IMR-90 (cell line): ENCODE results near the gene GRIN2A. TPM values are rescaled to one million over a fixed set of nuclear protein-coding genes. Genes with fewer than 3 reads are reported as not detected.

Experiments
- ATAC-seq: fragments of 200-7000 bp; cut with Tn5 transposase; 2 replicates; pipeline ENCODE4 v1.9.1; 2020; ENCODE audit warnings: low read depth, mild to moderate bottlenecking, moderate library complexity
- BruUV-seq: library from RNA; stranded (reverse); fragments of 400-500 nt; replicated peaks from 2 replicates; lab custom pipeline; 2021; lab: Mats Ljungman, UMichigan
- CTCF ChIA-PET: fragments of 300-600 bp; formaldehyde crosslinking; extraction: SDS; loops from one replicate; lab custom pipeline; 2021; ENCODE audit warnings: antibody characterized with exemption; lab: Yijun Ruan, JAX
- POLR2A ChIA-PET: fragments of 300-600 bp; sonication (Branson Sonifier 250); formaldehyde crosslinking; loops from one replicate; lab custom pipeline; 2022; ENCODE audit warnings: antibody characterized with exemption; ENCODE audit not compliant: unreplicated experiment; lab: Charles Lee
- DNase-seq: peaks from one replicate; pipeline ENCODE4 v3.0.0; 2013
- H2AFZ ChIP-seq: replicated peaks from 2 replicates; pipeline ENCODE3; 2013; ENCODE audit warnings: low read length, mild to moderate bottlenecking; ENCODE audit not compliant: poor library complexity
- H2AK5ac ChIP-seq: 2 replicates; pipeline ENCODE4 v1.6.1; 2013; ENCODE audit warnings: low read depth, low read length, inconsistent platforms
- H2AK9ac ChIP-seq: replicated peaks from 2 replicates; pipeline ENCODE3; 2013; ENCODE audit warnings: mild to moderate bottlenecking, low read depth, low read length, moderate library complexity; ENCODE audit not compliant: poor library complexity
- H2BK120ac ChIP-seq: 2 replicates; pipeline ENCODE4 v1.6.1; 2013; ENCODE audit warnings: low read depth, low read length, inconsistent platforms
- H2BK15ac ChIP-seq: 3 replicates; pipeline ENCODE4 v1.6.1; 2013; ENCODE audit warnings: low read depth, low read length, inconsistent platforms
- H2BK20ac ChIP-seq: 2 replicates; pipeline ENCODE4 v1.6.1; 2013; ENCODE audit warnings: low read depth, mild to moderate bottlenecking, inconsistent platforms, low read length, moderate library complexity
- H2BK5ac ChIP-seq: 2 replicates; pipeline ENCODE4 v1.6.1; 2013; ENCODE audit warnings: mild to moderate bottlenecking, low read depth, low read length, inconsistent platforms; ENCODE audit not compliant: poor library complexity, severe bottlenecking
- H3K14ac ChIP-seq: replicated peaks from 2 replicates; pipeline ENCODE4 v1.6.1; 2013; ENCODE audit warnings: low read depth, low read length, inconsistent platforms
- H3K18ac ChIP-seq: 2 replicates; pipeline ENCODE4 v1.6.1; 2013; ENCODE audit warnings: low read depth, low read length, control low read depth
- H3K23ac ChIP-seq: 2 replicates; pipeline ENCODE4 v1.6.1; 2013; ENCODE audit warnings: low read depth, low read length, inconsistent platforms
- H3K27ac ChIP-seq: 2 replicates; pipeline ENCODE4 v1.5.1; 2013; ENCODE audit warnings: mild to moderate bottlenecking, control low read depth, low read length; ENCODE audit not compliant: insufficient read depth
- H3K27me3 ChIP-seq: 2 replicates; pipeline ENCODE4 v1.6.1; 2013; ENCODE audit warnings: low read length; ENCODE audit not compliant: control insufficient read depth, insufficient read depth
- H3K36me3 ChIP-seq: 2 replicates; pipeline ENCODE4 v1.6.1; 2013; ENCODE audit warnings: low read length, mixed read lengths; ENCODE audit not compliant: control insufficient read depth, insufficient read depth
- H3K4ac ChIP-seq: 2 replicates; pipeline ENCODE4 v1.6.1; 2013; ENCODE audit warnings: low read depth, low read length, inconsistent platforms
- H3K4me1 ChIP-seq: 2 replicates; pipeline ENCODE4 v1.6.1; 2013; ENCODE audit warnings: low read length, mixed read lengths; ENCODE audit not compliant: control insufficient read depth, insufficient read depth
- H3K4me2 ChIP-seq: 2 replicates; pipeline ENCODE4 v1.6.1; 2013; ENCODE audit warnings: low read depth, mild to moderate bottlenecking, control low read depth, low read length, moderate library complexity
- H3K4me3 ChIP-seq: 2 replicates; pipeline ENCODE4 v1.5.1; 2013; ENCODE audit warnings: low read depth, mild to moderate bottlenecking, control low read depth, low read length, moderate library complexity; ENCODE audit not compliant: insufficient read depth
- H3K56ac ChIP-seq: 2 replicates; pipeline ENCODE4 v1.6.1; 2013; ENCODE audit warnings: low read length, inconsistent platforms; ENCODE audit not compliant: insufficient read depth; ENCODE audit errors: extremely low read depth
- H3K79me1 ChIP-seq, 2 experiments: 2 replicates each; pipeline ENCODE4 v1.6.1; 2013; ENCODE audit warnings: low read length in 2 of 2, inconsistent platforms in 1 of 2, low read depth in 1 of 2
- H3K9ac ChIP-seq: 2 replicates; pipeline ENCODE4 v1.6.1; 2013; ENCODE audit warnings: low read depth, low read length, control low read depth
- H3K9me1 ChIP-seq: 2 replicates; pipeline ENCODE4 v1.6.1; 2013; ENCODE audit warnings: low read length, inconsistent platforms; ENCODE audit not compliant: insufficient read depth
- H3K9me3 ChIP-seq: 2 replicates; pipeline ENCODE4 v1.6.1; 2013; ENCODE audit warnings: low read length; ENCODE audit not compliant: control insufficient read depth, insufficient read depth
- H4K20me1 ChIP-seq: 2 replicates; pipeline ENCODE4 v1.6.1; 2013; ENCODE audit warnings: low read length, inconsistent platforms; ENCODE audit not compliant: insufficient read depth
- H4K5ac ChIP-seq: 2 replicates; pipeline ENCODE4 v1.6.1; 2013; ENCODE audit warnings: mild to moderate bottlenecking, low read depth, low read length, control low read depth
- H4K8ac ChIP-seq, 2 experiments: 2 replicates each; pipeline ENCODE4 v1.6.1; 2013; ENCODE audit warnings: low read depth in 2 of 2, low read length in 2 of 2, control low read depth in 1 of 2, inconsistent platforms in 1 of 2
- H4K91ac ChIP-seq: 2 replicates; pipeline ENCODE4 v1.6.1; 2013; ENCODE audit warnings: low read depth, low read length, inconsistent platforms; ENCODE audit not compliant: insufficient read depth
- BHLHE40 ChIP-seq: fragments of 150-350 bp; IDR thresholded peaks from 2 replicates; pipeline ENCODE4 v1.6.1; 2016; ENCODE audit warnings: mild to moderate bottlenecking, low read depth, low read length
- CEBPB ChIP-seq: IDR thresholded peaks from 2 replicates; pipeline ENCODE4 v1.6.1; 2012; ENCODE audit warnings: low read depth, low read length, improper control_type of control experiment
- CHD1 ChIP-seq: IDR thresholded peaks from 2 replicates; pipeline ENCODE4 v1.6.1; 2012; ENCODE audit warnings: low read depth, low read length, improper control_type of control experiment
- CTCF ChIP-seq: conservative IDR thresholded peaks from 2 replicates; pipeline ENCODE4 v1.5.1; 2012; ENCODE audit warnings: mild to moderate bottlenecking, low read depth, low read length, improper control_type of control experiment
- ELK1 ChIP-seq: fragments of 150-350 bp; IDR thresholded peaks from 2 replicates; pipeline ENCODE4 v1.6.1; 2016; ENCODE audit warnings: low read depth, mild to moderate bottlenecking, low read length, moderate library complexity, borderline replicate concordance
- FOS ChIP-seq: fragments of 150-350 bp; IDR thresholded peaks from 2 replicates; pipeline ENCODE4 v1.6.1; 2016; ENCODE audit warnings: low read depth, low read length
- MAFK ChIP-seq: IDR thresholded peaks from 2 replicates; pipeline ENCODE4 v1.6.1; 2012; ENCODE audit warnings: low read depth, low read length, improper control_type of control experiment
- MAZ ChIP-seq: IDR thresholded peaks from 2 replicates; pipeline ENCODE4 v1.6.1; 2012; ENCODE audit warnings: low read depth, mild to moderate bottlenecking, low read length, improper control_type of control experiment, moderate library complexity, borderline replicate concordance
- MXI1 ChIP-seq: IDR thresholded peaks from 2 replicates; pipeline ENCODE4 v1.6.1; 2012; ENCODE audit warnings: low read depth, mild to moderate bottlenecking, low read length, moderate library complexity, borderline replicate concordance
- NFE2L2 ChIP-seq: fragments of 150-350 bp; IDR thresholded peaks from 2 replicates; pipeline ENCODE4 v1.6.1; 2016; ENCODE audit warnings: low read depth, mild to moderate bottlenecking, low read length
- POLR2A ChIP-seq: IDR thresholded peaks from 2 replicates; pipeline ENCODE4 v1.6.1; 2012; ENCODE audit warnings: mild to moderate bottlenecking, low read depth, low read length
- RAD21 ChIP-seq: IDR thresholded peaks from 2 replicates; pipeline ENCODE4 v1.6.1; 2012; ENCODE audit warnings: low read length, improper control_type of control experiment
- RCOR1 ChIP-seq: IDR thresholded peaks from 2 replicates; pipeline ENCODE4 v1.6.1; 2012; ENCODE audit warnings: mild to moderate bottlenecking, low read length, improper control_type of control experiment; ENCODE audit not compliant: insufficient replicate concordance
- RFX5 ChIP-seq: IDR thresholded peaks from 2 replicates; pipeline ENCODE4 v1.8.0; 2012; ENCODE audit warnings: low read depth, mild to moderate bottlenecking, low read length, moderate library complexity
- SMC3 ChIP-seq: fragments of 150-350 bp; IDR thresholded peaks from 2 replicates; pipeline ENCODE4 v1.6.1; 2016; ENCODE audit warnings: low read depth, mild to moderate bottlenecking, antibody characterized with exemption, low read length, moderate library complexity
- USF2 ChIP-seq: fragments of 150-350 bp; IDR thresholded peaks from 2 replicates; pipeline ENCODE4 v1.6.1; 2017; ENCODE audit warnings: mild to moderate bottlenecking, antibody characterized with exemption, low read length, low read depth
- WGBS, 2 experiments: methylation state at CpG; one replicate each; pipeline versions ENCODE4 v1.1.5 to v1.1.7; 2013; ENCODE audit warnings: missing lambda C conversion rate in 2 of 2; ENCODE audit not compliant: insufficient read length in 1 of 2; ENCODE audit errors: extremely low coverage in 2 of 2; 5-methylcytosine and 5-hydroxymethylcytosine counted together
- dilution Hi-C: fragments of 300-500 bp; cut with HindIII; formaldehyde crosslinking; loops from one replicate; pipeline ENCODE4 v1.14.3; 2018; ENCODE audit warnings: low sequenced_read_pairs; ENCODE audit not compliant: unreplicated experiment
- in situ Hi-C: fragments of 300-500 bp; cut with MboI; formaldehyde crosslinking; loops from 3 replicates; pipeline ENCODE4 v1.14.3; 2019; ENCODE audit warnings: low sequenced_read_pairs, inconsistent platforms, mixed read lengths
- intact Hi-C: fragments of 100-400 bp; cut with micrococcal nuclease; formaldehyde crosslinking; loops from 2 replicates; pipeline ENCODE4 v1.10.0; 2022
- polyA plus RNA-seq, 3 experiments: library from polyadenylated mRNA; depleted of rRNA; stranded (reverse); fragments of >200 nt; gene quantifications; 2 replicates each; pipeline ENCODE4 v1.2.3, GENCODE V29; 2012; ENCODE audit warnings: low replicate concordance in 1 of 3
- total RNA-seq: library from RNA; depleted of rRNA; stranded (reverse); fragments of >200 nt; gene quantifications from 2 replicates; pipeline ENCODE4 v1.2.3, GENCODE V29; 2012

Gene GRIN2A
- total and polyA plus RNA-seq, 2 of the 4 experiments (the other 2 are of a cell fraction) = under 0.01 TPM; not detected in 1

GRCh38 chr16:10180771-10181163 is 1.5 kb downstream of the GRIN2A start:
- dilution Hi-C loops = no loop called here

More at GRCh38 chr16:10180771-10181163, 1.5 kb downstream of the GRIN2A start:
- no peak for DNase-seq
- BruUV-seq = no TSS peak
- H3K4me1 ChIP-seq = no peaks in the 10 kb centered on the region
- no peaks in the 10 kb centered on the region for H3K36me3 ChIP-seq
- H4K91ac ChIP-seq = no peak overlapping the region
- no peak overlapping the region for H4K8ac ChIP-seq
- no peak overlapping the region for H3K4ac ChIP-seq
- peaks cover 4% of the 10 kb centered on the region; the same call in 1 of the 2 replicates for H3K9me3 ChIP-seq
- H3K9ac ChIP-seq = no peak overlapping the region
- ATAC-seq = no peak
- no peak overlapping the region for H3K14ac ChIP-seq
- ChIA-PET CTCF (no interaction called here), POLR2A (no interaction called here)
- H2AK5ac ChIP-seq = no peak overlapping the region
- TF ChIP-seq MAZ (no peak), BHLHE40 (no peak), RAD21 (no peak), RCOR1 (no peak), RFX5 (no peak), MAFK (no peak), SMC3 (no peak), CEBPB (no peak), NFE2L2 (no peak), CTCF (no peak), USF2 (no peak), ELK1 (no peak), CHD1 (no peak), POLR2A (no peak), MXI1 (no peak), FOS (no peak)
- no peak overlapping the region for H3K4me3 ChIP-seq
- H2BK5ac ChIP-seq = no peak overlapping the region
- 3% methylated on average over 10 of the region's 24 CpGs; no CpG with 5 or more reads in 1 of the 2 experiments for WGBS, 2 experiments
- no peak overlapping the region for H4K5ac ChIP-seq
- no peak overlapping the region for H2BK20ac ChIP-seq
- H2BK120ac ChIP-seq = no peak overlapping the region
- H3K4me2 ChIP-seq = no peak overlapping the region
- H3K56ac ChIP-seq = no peak overlapping the region
- intact Hi-C loops (loop anchor here (2.0 kb wide), 1 partner anchor 1020 kb away; no protein-coding TSS in a partner anchor), in situ Hi-C loops (loop anchor here (25.0 kb wide), 1 partner anchor 1018 kb away; no protein-coding TSS in a partner anchor)
- H4K20me1 ChIP-seq = no peaks in the 10 kb centered on the region
- no peak overlapping the region for H3K18ac ChIP-seq
- no peak overlapping the region for H2AK9ac ChIP-seq
- peaks cover 5% of the 10 kb centered on the region for H3K27me3 ChIP-seq
- no peaks in the 10 kb centered on the region for H3K9me1 ChIP-seq
- H2BK15ac ChIP-seq = no peak overlapping the region
- H3K27ac ChIP-seq = no peak overlapping the region
- no peak overlapping the region for H2AFZ ChIP-seq
- no peak overlapping the region for H3K23ac ChIP-seq
- H3K79me1 ChIP-seq = no peaks in the 10 kb centered on the region
